GM12878 (cell line): ENCODE data around the gene MKRN2. TPM values are rescaled to one million over a fixed set of nuclear protein-coding genes. Genes with fewer than 3 reads are reported as not detected.

Source experiments
- ATAC-seq: fragments of 200-7000 bp; cut with Tn5 transposase; 3 replicates; pipeline ENCODE4 v1.9.1; 2020; ENCODE audit warnings: mild to moderate bottlenecking, moderate library complexity
- BruUV-seq: library from RNA; stranded (reverse); fragments of 400-500 nt; replicated peaks from 2 replicates; lab custom pipeline; 2021; lab: Mats Ljungman, UMichigan
- CTCF ChIA-PET: fragments of 300-600 bp; sonication (Branson Sonifier 250); formaldehyde crosslinking; extraction: SDS; loops from one replicate; lab custom pipeline; 2021; ENCODE audit warnings: inconsistent platforms; lab: Yijun Ruan, JAX
- POLR2A ChIA-PET: fragments of 350-600 bp; formaldehyde crosslinking; extraction: SDS; loops from one replicate; lab custom pipeline; 2021; ENCODE audit warnings: inconsistent platforms; lab: Charles Lee
- RAD21 ChIA-PET: fragments of 300-600 bp; sonication (Branson Sonifier 250); formaldehyde crosslinking; loops from one replicate; lab custom pipeline; 2023; ENCODE audit warnings: antibody characterized with exemption; ENCODE audit not compliant: unreplicated experiment; lab: Charles Lee
- SMC1A ChIA-PET: fragments of 300-600 bp; sonication (Branson Sonifier 250); formaldehyde crosslinking; loops from one replicate; lab custom pipeline; 2023; ENCODE audit not compliant: unreplicated experiment, uncharacterized antibody; lab: Charles Lee
- DNase-seq: peaks from one replicate; pipeline ENCODE4 v3.0.0-alpha.2; 2011; ENCODE audit warnings: low read depth, low spot score
- FAIRE-seq: peaks from 3 replicates; lab custom pipeline; 2011; peaks lifted over from hg19 to GRCh38; lab: Jason Lieb, UNC
- H2AFZ ChIP-seq: 2 replicates; pipeline ENCODE4 v1.6.0; 2011; ENCODE audit warnings: low read depth, low read length, control low read depth; ENCODE audit not compliant: control insufficient read depth
- H3K27ac ChIP-seq: 2 replicates; pipeline ENCODE4 v1.5.1; 2011; ENCODE audit warnings: control low read depth; ENCODE audit not compliant: control insufficient read depth, insufficient read depth
- H3K27me3 ChIP-seq, 2 experiments: replicated peaks in 1 of 2; 2 replicates each; pipeline versions ENCODE4 v1.6.0 to v1.6.1; 2011; ENCODE audit warnings: low read length in 1 of 2; ENCODE audit not compliant: control insufficient read depth in 2 of 2, insufficient read depth in 2 of 2
- H3K36me3 ChIP-seq, 2 experiments: 2 replicates each; pipeline ENCODE4 v1.5.1; 2011; ENCODE audit warnings: low read length in 1 of 2; ENCODE audit not compliant: control insufficient read depth in 2 of 2, insufficient read depth in 2 of 2
- H3K4me1 ChIP-seq: 2 replicates; pipeline ENCODE4 v1.6.1; 2011; ENCODE audit warnings: mild to moderate bottlenecking, low read length, moderate library complexity, mixed read lengths; ENCODE audit not compliant: control insufficient read depth, insufficient read depth
- H3K4me2 ChIP-seq: 2 replicates; pipeline ENCODE4 v1.6.0; 2011; ENCODE audit warnings: control low read depth; ENCODE audit not compliant: control insufficient read depth, insufficient read depth
- H3K4me3 ChIP-seq: fragments of 200-600 bp; sonication (generic); 2 replicates; pipeline ENCODE4 v1.5.1; 2016
- H3K79me2 ChIP-seq: 2 replicates; pipeline ENCODE4 v1.6.0; 2011; ENCODE audit warnings: low read length; ENCODE audit not compliant: control insufficient read depth, insufficient read depth
- H3K9ac ChIP-seq: 2 replicates; pipeline ENCODE4 v1.8.0; 2011; ENCODE audit warnings: low read length, control low read depth, mixed read lengths; ENCODE audit not compliant: control insufficient read depth, insufficient read depth
- H3K9me3 ChIP-seq: replicated peaks from 3 replicates; pipeline ENCODE4 v1.5.1; 2011; ENCODE audit warnings: mild to moderate bottlenecking, low read length; ENCODE audit not compliant: control insufficient read depth, insufficient read depth
- H4K20me1 ChIP-seq: 2 replicates; pipeline ENCODE4 v1.6.0; 2011; ENCODE audit not compliant: control insufficient read depth, insufficient read depth
- WRNIP1 ChIP-seq: IDR thresholded peaks from 2 replicates; pipeline ENCODE4 v1.6.1; 2011; ENCODE audit warnings: low read depth, low read length, improper control_type of control experiment, borderline replicate concordance
- WGBS: methylation state at CpG from one replicate; pipeline ENCODE4 v1.1.6; 2016; ENCODE audit warnings: low lambda C conversion rate; ENCODE audit not compliant: insufficient replicate concordance, insufficient coverage; ENCODE audit errors: missing lambda C conversion rate; 5-methylcytosine and 5-hydroxymethylcytosine counted together
- in situ Hi-C: fragments of 300-500 bp; cut with MboI; formaldehyde crosslinking; loops from 9 replicates; pipeline ENCODE4 v1.14.3; 2018; ENCODE audit warnings: mixed read lengths
- intact Hi-C: fragments of 100-400 bp; cut with micrococcal nuclease; formaldehyde crosslinking; loops from one replicate; pipeline ENCODE4 v1.14.2; 2022; ENCODE audit not compliant: unreplicated experiment
- polyA plus RNA-seq, 11 experiments: library from polyadenylated mRNA; depleted of rRNA in 4 of 11; unstranded in 6 of 11; stranded (reverse) in 5 of 11; fragments of >200 nt; fragmentation: Nextera tagmentation in 4 of 11; fragmentation: Illumina TruSeq in 1 of 11; extraction: Ambion mirVana in 4 of 11; extraction: Trizol in 1 of 11; gene quantifications; 1 replicate in 1 of 11; 2 replicates in 10 of 11; pipeline versions ENCODE4 v1.2.1 to v1.2.3, GENCODE V29; 2011 to 2016; ENCODE audit warnings: inconsistent platforms in 2 of 11, missing spikeins in 2 of 11, low read depth in 1 of 11
- total RNA-seq, 4 experiments: library from RNA; depleted of rRNA in 3 of 4; stranded (reverse); fragments of >200 nt in 3 of 4; fragmentation: Illumina TruSeq in 1 of 4; extraction: Trizol in 1 of 4; gene quantifications; 2 replicates each; pipeline versions ENCODE4 v1.2.1 to v1.2.3, GENCODE V29; 2013 to 2021
- TF ChIP-seq, protein P1 (sequence below): fragments of 450-650 bp; IDR thresholded peaks from 2 replicates; pipeline ENCODE4 v1.6.1; 2016; ENCODE audit warnings: mild to moderate bottlenecking
- TF ChIP-seq, protein P2 (sequence below): fragments of 450-650 bp; IDR thresholded peaks from 2 replicates; pipeline ENCODE4 v1.6.1; 2017; ENCODE audit warnings: mild to moderate bottlenecking, moderate library complexity

The MKRN2 gene
- total and polyA plus RNA-seq, 10 of the 15 experiments (the other 5 are each of a cell fraction or from before 2014, with no cell fraction given) = 15.4 to 40.7 (median 34.4) TPM

DNA sequence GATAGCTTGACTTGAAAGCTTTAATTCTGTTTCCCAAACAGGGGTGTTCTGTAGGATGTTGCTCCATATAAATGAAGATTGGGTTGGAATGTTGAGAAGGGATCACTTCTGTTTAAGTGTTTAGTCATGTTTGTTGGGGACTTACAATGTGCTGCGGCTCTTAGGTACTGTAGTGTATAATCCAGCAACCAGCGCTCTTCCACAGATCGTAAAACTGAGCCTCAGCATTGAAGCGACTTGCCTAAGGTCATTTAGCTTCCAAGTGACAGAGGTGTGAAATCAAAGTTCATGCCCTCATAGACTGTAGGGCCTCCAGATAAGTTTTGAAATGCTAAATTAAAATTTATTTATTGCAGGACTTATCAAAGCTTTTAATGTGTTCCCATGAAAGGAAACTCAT, 1.8 kb downstream of the MKRN2 start:
- CTCF ChIA-PET = interaction anchor here (0.7 to 2.1 kb wide), 6 partner anchors 24 to 424 kb away, joined by 3 to 7 read pairs (median 4); partner anchors contain the start of gene TSEN2
- H4K20me1 ChIP-seq = peaks cover 4% of the 10 kb centered on the region; the same call in 1 of the 2 replicates
- no TSS peak for BruUV-seq
- WGBS = 83% methylated on average over 4 of the region's 4 CpGs
- H3K4me1 ChIP-seq = peaks cover 25% of the 10 kb centered on the region
- H2AFZ ChIP-seq = no peak overlapping the region
- no peak for ATAC-seq
- H3K27me3 ChIP-seq = no peaks in the 10 kb centered on the region
- H3K4me3 ChIP-seq = peak overlapping the region; percentile 95
- no peaks in the 10 kb centered on the region for H3K36me3 ChIP-seq
- POLR2A ChIA-PET = interaction anchor here (1.1 to 5.0 kb wide), 5 partner anchors 74 to 105 kb away, joined by 3 to 38 read pairs (median 4); partner anchors contain the start of genes RAF1 and TSEN2
- SMC1A ChIA-PET = interaction anchor here (1.0 to 5.6 kb wide), 5 partner anchors 16 to 103 kb away, joined by 3 to 38 read pairs (median 3); partner anchors contain the start of gene RAF1
- H3K79me2 ChIP-seq = peaks cover 66% of the 10 kb centered on the region
- TF ChIP-seq, protein P1, sequence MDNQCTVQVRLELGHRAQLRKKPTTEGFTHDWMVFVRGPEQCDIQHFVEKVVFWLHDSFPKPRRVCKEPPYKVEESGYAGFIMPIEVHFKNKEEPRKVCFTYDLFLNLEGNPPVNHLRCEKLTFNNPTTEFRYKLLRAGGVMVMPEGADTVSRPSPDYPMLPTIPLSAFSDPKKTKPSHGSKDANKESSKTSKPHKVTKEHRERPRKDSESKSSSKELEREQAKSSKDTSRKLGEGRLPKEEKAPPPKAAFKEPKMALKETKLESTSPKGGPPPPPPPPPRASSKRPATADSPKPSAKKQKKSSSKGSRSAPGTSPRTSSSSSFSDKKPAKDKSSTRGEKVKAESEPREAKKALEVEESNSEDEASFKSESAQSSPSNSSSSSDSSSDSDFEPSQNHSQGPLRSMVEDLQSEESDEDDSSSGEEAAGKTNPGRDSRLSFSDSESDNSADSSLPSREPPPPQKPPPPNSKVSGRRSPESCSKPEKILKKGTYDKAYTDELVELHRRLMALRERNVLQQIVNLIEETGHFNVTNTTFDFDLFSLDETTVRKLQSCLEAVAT = peak; percentile 83
- TF ChIP-seq WRNIP1 = 0 out of 2 replicates have a peak, but pooled peaks have one; percentile 48
- TF ChIP-seq, protein P2, sequence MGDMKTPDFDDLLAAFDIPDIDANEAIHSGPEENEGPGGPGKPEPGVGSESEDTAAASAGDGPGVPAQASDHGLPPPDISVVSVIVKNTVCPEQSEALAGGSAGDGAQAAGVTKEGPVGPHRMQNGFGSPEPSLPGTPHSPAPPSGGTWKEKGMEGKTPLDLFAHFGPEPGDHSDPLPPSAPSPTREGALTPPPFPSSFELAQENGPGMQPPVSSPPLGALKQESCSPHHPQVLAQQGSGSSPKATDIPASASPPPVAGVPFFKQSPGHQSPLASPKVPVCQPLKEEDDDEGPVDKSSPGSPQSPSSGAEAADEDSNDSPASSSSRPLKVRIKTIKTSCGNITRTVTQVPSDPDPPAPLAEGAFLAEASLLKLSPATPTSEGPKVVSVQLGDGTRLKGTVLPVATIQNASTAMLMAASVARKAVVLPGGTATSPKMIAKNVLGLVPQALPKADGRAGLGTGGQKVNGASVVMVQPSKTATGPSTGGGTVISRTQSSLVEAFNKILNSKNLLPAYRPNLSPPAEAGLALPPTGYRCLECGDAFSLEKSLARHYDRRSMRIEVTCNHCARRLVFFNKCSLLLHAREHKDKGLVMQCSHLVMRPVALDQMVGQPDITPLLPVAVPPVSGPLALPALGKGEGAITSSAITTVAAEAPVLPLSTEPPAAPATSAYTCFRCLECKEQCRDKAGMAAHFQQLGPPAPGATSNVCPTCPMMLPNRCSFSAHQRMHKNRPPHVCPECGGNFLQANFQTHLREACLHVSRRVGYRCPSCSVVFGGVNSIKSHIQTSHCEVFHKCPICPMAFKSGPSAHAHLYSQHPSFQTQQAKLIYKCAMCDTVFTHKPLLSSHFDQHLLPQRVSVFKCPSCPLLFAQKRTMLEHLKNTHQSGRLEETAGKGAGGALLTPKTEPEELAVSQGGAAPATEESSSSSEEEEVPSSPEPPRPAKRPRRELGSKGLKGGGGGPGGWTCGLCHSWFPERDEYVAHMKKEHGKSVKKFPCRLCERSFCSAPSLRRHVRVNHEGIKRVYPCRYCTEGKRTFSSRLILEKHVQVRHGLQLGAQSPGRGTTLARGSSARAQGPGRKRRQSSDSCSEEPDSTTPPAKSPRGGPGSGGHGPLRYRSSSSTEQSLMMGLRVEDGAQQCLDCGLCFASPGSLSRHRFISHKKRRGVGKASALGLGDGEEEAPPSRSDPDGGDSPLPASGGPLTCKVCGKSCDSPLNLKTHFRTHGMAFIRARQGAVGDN = no peak
- no peak for FAIRE-seq
- H3K9me3 ChIP-seq = no peaks in the 10 kb centered on the region
- peak overlapping the region; percentile 93 for H3K4me2 ChIP-seq
- in situ Hi-C loops = no loop called here
- RAD21 ChIA-PET = interaction anchor here (0.8 to 1.5 kb wide), 4 partner anchors 73 to 163 kb away, joined by 3 to 4 read pairs (median 3); partner anchors contain the start of gene RAF1
- intact Hi-C loops = loop anchor here (5.0 kb wide), 2 partner anchors 284 to 421 kb away; partner anchors contain the start of gene RPL32
- no peak for DNase-seq
- peak overlapping the region; percentile 20; the same call in 1 of the 2 replicates for H3K27ac ChIP-seq
- H3K9ac ChIP-seq = 0 out of 2 replicates have a peak overlapping the region, but pooled peaks have one; percentile 87
